Retinal pigment epithelial cell (primary cell): ENCODE results near the gene GIPC1.

Source experiments
- DNase-seq: peaks from one replicate; pipeline ENCODE4 v3.0.0-alpha.2; 2010; ENCODE audit warnings: low read depth
- H3K4me3 ChIP-seq: 2 replicates; pipeline ENCODE4 v1.5.1; 2011; ENCODE audit warnings: mild to moderate bottlenecking, low read length, control low read depth, moderate library complexity
- CTCF ChIP-seq: conservative IDR thresholded peaks from 2 replicates; pipeline ENCODE4 v1.5.1; 2011; ENCODE audit warnings: low read depth, low read length, control low read depth, inconsistent platforms

The GIPC1 gene

GRCh38 chr19:14473978-14474578 lies 21.8 kb downstream of the GIPC1 start:
- no peak overlapping the region for H3K4me3 ChIP-seq
- no peak for TF ChIP-seq CTCF
- no peak for DNase-seq

GRCh38 chr19:14473073-14473977 lies 22.6 kb downstream of the GIPC1 start:
- TF ChIP-seq CTCF = no peak
- no peak for DNase-seq
- H3K4me3 ChIP-seq = no peak overlapping the region

- peak; percentile 83 for TF ChIP-seq CTCF
- no peak for DNase-seq
- no peak overlapping the region for H3K4me3 ChIP-seq
Measured at GRCh38 chr19:14472202-14472938, 23.6 kb downstream of the GIPC1 start.

GRCh38 chr19:14471436-14472187 lies 24.3 kb downstream of the GIPC1 start:
- no peak overlapping the region for H3K4me3 ChIP-seq
- no peak for DNase-seq
- TF ChIP-seq CTCF = no peak

GRCh38 chr19:14470031-14470876 lies 25.7 kb downstream of the GIPC1 start:
- TF ChIP-seq CTCF = no peak
- no peak for DNase-seq
- no peak overlapping the region for H3K4me3 ChIP-seq

GRCh38 chr19:14467816-14468215 lies 28.1 kb downstream of the GIPC1 start:
- no peak overlapping the region for H3K4me3 ChIP-seq
- DNase-seq = no peak
- TF ChIP-seq CTCF = no peak
